Retina (tissue), 1 donor: ENCODE measurements around the gene PROCA1.
"Not testable (repeated sequence)": the region's sequence is repeated elsewhere in the genome, so short reads cannot be mapped to it uniquely, and the experiment has no call there.

Experiments used
- DNase-seq: peaks from one replicate; pipeline ENCODE4 v3.0.0-alpha.2; 2016

The PROCA1 gene

DNA sequence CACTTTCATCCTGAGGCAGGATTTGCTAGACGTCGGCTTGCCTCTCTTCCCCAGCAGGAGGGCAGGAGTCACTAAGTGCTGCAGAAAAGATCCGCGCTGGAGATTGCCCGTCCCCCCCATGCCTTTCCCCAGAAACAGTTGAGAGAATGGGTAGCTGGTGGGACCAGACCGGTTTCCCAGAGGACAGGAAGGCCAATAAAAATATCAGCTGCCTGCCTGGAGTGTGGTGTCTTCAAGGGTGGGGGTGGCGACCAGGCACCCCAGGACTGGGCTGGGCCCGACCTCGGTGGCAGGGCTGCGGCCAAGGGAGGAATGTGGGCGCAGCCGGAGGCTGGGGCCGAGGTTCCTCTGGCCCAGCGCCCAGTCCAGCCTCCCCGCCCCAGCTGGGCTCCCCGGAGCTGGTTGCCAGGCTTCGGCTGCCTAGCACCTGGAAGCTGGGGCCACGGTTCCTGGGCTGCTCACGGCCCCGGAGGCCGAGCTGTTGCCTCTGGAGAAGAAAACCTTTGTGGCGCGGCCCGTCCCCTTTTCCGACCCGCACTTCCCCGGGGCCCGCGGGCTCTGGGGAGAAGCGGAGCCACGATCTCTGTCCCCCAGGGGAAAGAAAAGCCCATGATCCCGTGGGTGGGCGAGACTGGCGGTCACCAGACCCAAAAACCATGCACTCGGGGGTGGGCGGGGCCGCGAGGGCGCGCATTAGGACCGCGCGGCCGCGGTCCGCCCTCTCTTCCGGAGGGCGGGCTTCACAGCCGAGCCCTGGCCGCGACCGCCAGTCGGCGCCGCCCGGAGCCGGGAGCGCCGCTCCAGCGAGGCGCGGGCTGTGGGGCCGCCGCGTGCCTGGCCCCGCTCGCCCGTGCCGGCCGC lies 31.8 kb upstream of the PROCA1 start, which contains the start of gene TRAF4:
TRAF4 (plus strand) TSS at position 769 of the 861 bp plus-strand sequence. CDS start 102 bp downstream, outside the sequence.
- DNase-seq = peak; percentile 94

DNA sequence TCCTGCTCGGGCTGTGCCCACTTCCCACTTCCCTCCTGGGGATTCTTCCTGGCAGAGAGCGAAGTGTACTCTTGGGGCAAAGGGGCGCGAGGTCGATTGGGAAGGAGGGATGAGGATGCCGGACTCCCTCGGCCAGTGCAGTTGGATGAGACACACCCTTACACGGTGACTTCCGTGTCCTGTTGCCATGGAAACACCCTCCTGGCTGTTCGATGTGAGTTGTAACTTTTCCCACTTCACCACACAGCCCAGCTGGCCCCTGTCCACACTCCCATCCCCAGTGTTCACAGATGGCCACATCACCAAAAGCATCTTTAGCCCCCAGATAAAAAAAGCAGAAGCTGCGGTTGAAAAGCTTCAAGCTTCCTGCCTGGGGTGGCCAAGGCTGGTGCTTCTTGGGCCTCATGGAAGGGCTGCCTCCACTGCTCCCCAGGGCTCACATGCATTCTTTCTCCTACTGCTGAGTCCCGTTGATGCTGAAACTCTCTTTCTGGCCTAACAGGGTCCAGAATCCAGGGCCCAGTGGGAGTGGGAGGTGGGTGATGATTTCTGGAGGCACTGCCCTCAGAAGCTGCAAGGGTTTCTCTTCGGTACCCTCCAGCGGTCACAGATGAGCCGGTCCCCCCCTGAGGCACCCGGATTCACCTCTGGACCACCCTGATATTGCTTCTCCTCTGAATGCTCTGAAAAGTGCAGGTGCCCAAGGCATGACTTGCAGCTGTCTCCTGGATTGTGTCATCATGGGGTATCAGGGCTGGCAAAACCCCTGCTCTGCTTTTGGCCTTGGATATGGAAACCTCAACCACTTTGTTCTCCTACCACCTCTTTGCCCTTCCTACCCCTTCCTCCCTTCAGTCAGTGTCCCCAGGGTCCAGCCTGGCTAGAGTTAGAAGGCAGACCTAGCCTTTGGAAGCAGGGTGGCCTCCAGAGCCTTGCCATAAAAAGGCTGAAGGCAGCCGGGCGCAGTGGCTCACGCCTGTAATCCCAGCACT lies 30.0 kb upstream of the PROCA1 start:
- no peak for DNase-seq

DNA sequence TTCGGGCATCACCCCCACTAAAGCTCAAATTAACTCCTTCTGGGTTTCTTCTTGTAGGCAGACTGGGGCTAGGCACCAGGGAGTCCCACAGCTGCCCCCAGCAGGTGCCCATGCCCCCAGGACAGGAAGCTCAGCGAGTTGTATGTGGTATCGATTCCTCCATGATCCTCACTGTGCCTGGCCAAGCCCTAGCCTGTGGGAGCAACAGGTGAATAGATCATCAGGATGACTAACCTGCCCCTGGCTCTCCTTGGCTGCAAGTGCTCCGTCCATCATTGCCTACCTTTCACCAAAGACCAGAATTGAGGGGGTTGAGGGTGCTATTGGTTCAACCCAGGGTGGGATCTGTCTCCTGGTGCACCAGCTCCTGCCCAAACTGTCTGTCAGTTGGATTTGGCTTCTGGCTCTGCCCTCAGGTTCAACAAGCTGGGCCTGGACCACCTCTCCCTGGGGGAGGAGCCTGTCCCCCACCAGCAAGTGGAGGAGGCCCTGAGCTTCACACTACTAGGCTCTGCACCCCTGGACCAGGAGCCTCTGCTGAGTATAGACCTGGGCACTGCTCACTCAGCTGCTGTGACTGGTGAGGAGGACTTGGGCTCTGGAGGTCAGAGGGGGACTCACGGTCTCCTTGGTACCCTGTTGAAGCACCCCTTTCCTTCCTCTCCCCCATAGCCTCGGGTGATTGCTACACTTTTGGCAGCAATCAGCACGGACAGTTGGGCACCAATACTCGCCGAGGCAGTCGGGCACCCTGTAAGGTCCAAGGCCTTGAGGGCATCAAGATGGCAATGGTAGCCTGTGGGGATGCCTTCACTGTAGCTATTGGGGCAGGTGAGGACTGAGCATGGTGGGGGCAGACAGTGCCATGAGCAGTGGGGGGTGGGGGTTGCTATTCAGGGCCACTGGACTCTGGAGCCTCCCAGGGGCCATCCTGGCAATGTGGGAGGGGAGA lies 29.0 kb upstream of the PROCA1 start:
- DNase-seq = no peak

DNA sequence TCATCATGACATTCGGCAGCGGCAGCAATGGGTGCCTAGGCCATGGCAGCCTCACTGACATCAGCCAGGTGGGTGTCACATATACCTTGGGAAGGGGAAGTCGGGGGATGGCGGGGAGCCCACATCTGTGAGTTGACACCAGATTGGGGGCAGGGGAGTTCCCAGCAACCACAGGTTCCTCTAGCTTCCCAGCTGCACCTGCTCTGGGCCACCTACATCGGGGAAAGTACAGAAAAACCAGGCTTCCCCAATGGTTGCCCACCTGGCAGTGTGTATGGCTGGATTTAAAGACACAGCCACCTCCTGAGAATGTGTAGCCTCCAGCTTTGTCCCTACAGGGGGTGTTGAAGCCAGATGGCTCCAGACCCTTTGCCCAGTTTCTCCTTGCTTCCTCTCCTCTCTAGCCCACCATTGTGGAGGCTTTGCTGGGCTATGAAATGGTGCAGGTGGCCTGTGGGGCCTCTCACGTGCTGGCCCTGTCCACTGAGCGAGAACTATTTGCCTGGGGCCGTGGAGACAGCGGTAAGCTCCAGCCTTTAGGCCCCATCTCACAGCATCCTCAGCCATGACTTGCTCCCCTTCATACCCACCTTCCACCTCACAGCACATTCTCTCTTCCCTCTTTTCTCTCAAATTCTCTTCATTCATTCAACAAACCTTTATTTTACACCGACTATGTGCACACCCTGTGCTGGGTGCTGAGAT lies 27.1 kb upstream of the PROCA1 start:
- no peak for DNase-seq

DNA sequence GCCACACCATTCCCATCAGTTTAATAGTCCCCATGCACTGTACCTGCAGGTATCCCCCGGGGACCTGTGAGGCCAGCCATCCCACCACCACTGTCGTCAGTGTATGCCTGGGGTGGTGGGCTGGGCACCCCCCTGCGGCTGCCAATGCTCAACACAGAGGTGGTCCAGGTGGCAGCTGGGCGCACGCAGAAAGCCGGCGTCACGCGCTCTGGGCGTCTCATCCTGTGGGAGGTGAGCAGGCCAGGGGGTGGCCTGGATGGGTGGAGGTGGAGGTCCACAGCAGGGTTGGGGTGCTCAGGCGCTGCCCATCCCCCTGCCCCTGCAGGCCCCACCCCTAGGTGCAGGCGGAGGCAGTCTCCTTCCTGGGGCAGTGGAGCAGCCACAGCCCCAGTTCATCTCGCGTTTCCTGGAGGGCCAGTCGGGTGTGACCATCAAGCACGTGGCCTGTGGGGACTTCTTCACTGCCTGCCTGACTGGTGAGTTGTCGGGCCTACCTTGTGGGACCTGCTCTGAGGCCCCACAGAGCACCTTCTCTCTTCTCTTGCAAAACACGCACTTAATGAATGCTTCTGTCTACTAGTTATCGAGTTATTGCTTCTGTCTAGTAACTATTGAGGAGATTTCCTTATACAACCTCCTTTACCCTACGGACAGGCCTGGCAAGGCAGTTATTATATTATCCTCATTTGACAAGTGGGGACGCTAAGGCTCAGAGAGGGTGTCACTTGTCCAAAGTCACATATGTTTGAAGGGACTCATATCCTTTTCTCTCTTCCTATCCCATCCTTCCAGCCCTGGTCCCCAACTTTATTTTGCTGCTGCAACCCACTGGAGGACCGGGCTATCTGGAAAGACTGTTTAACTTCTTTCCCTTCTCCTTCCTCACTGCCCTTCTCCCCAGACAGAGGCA lies 26.3 kb upstream of the PROCA1 start:
- DNase-seq = no peak

DNA sequence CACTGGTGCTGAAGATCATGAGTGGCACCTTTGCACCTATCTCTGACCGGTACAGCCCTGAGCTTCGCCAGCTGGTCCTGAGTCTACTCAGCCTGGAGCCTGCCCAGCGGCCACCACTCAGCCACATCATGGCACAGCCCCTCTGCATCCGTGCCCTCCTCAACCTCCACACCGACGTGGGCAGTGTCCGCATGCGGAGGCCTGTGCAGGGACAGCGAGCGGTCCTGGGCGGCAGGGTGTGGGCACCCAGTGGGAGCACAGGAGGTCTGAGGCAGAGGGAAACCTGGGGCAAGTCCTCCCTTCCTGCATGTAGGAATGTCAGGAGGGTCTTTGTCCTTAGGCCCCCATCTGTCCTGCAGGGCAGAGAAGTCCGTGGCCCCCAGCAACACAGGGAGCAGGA lies 25.6 kb upstream of the PROCA1 start:
- no peak for DNase-seq

GRCh38 chr17:28735913-28736769 lies 24.5 kb upstream of the PROCA1 start:
- DNase-seq = not testable (repeated sequence)

- no peak for DNase-seq
These were observed 23.6 kb upstream of the PROCA1 start for GRCh38 chr17:28735242-28735722.

GRCh38 chr17:28734712-28735241 lies 23.1 kb upstream of the PROCA1 start:
- DNase-seq = no peak

- no peak for DNase-seq
These were observed 21.7 kb upstream of the PROCA1 start for GRCh38 chr17:28733346-28733745.

DNA sequence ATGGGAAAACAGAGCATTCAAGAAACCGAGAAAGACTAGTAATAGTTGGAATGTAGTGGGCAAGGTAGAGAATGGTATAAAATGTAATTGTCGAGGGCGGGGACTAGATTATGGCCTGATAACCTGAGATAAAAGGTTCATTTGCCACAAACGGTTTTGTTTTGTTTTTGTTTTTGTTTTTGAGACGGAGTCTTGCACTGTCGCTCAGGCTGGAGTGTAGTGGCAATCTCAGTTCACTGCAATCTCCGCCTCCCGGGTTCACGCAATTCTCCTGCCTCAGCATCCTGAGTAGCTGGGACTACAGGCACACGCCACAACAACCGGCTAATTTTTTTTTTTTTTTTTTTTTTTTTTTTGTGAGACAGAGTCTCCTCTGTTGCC lies 18.3 kb upstream of the PROCA1 start:
- no peak for DNase-seq

DNA sequence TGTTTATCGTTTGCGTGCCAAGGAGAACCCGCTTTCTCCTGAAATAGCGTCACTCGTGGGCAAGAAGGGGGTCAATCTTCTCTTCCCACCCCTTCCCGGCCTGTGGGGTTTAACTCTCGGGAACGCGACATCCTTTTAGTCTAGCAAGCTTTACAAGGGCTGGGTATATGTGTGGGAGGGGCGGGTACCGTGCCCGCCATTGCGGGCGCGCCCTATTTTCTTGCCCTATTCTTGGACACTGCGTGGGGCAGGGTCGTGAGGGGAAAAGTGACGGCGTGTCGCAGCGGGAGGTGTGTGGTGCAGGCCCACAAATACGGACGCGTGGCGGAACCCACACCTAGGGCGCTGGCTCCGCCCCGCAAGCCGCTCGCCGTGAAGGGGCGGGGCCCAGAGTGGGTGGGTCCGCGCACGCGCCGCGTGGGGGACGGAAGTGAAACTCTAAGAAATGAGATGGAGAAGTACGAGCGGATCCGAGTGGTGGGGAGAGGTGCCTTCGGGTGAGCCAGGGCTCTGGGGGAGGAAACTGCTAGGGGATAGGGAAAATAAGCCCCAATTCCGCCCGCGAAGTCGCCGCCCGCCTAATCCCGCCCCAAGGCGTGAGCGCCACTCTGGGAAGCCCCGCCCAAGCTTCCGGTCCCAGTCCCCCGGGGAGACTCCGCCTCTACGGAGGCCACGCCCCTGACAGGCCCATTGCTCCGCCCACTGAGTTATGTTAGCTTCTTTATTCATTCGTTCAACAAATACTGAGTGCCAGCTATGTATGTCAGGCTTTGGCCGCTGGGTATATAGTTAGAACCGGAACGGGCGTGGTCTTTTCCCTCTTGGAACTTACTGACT lies 16.9 kb upstream of the PROCA1 start, which contains the start of gene NEK8:
NEK8 (plus strand) TSS at position 425 of the 837 bp plus-strand sequence; CDS start at position 451, 26 bp downstream.
- peak; percentile 97 for DNase-seq

DNA sequence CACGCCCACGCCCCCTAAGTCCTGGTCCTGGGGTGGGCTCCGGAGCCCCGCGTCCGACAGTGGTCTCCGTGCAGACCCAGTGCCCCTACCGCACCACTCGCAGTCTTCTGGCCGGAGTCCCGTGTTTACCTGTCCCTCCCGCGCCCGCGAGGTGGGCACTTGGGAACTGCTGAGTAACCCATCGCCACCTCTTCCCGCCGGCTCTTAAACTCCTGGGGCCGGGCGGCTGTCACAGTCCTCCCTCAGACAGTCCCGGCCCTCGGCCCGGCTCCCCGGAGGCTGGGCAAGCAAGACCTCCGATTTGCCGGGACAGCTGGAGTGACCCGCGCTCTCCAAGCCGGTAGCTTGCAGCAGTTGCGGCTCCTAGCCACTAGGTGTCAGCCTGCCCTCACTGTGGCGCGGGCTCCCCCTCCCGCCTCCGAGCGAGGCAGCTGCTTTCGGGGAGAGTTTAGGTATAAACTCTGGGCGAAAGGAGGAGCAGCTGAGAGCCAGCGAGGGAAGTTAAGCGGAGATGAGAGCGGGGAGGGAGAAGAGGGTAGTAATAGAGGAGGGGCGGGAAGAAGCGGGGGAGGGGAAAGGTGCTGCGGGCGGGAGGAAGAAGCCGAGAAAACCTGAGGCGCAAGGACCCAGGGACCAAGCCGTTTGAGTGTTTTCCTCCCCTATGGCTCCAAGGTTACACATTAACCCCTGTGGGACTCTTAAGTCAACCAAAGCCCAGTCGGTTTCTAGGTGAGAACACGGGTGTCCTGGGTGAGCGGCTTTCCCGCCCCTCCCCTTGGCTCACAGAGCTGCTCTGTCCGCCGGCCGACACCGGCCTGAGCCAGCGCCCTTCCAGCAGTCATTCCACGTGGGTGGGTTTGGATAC lies 15.2 kb upstream of the PROCA1 start:
- DNase-seq = peak; percentile 98

DNA sequence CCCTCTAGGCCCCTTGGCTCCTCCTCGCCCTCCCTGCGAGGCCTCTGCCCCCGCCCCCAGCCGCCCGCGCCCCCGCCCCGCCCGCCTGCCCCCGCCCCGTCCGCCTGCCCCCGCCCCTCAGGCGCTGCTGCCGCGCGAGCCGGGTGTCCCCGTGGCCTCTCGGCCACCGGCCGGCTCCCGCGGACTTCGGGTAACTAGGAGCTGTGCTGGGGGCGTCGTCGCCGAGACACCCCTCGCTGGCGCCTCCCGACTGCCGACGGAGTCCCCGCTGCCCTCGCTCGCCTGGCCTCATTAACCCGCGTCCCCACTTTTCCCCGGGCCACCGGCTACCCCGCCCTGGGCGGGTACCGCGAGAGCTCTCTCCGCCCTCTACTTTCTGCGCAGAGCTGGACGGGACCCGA lies 14.5 kb upstream of the PROCA1 start, which contains the start of gene TLCD1:
TLCD1 (minus strand) TSS at position 8 of the 401 bp plus-strand sequence. CDS start 136 bp downstream, outside the sequence.
- DNase-seq = no peak

- peak; percentile 79 for DNase-seq
These were observed 14.1 kb upstream of the PROCA1 start for GRCh38 chr17:28725660-28726225.

DNA sequence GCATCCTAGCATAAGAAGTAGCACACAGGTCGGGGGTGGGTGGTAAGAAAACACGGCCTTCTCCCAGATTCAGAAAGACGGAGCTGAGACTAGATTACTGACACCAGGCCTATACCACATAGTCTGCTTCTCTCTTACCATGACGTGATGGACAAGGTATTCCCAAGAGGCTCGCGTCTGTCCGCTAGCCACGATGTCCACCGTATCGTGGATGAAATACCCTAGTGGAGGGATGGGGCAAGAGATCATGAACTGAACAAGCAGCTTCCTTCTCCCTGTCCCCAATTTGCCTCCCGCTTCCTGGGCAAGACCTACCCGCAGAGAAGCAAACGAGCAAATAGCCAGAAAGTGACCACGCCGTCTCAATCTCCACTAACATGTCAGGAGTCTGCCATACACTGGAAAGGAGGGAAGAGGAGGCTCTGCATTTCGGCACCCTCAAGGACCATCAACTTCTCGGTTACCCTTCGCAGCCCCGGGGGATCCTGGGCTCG lies 13.5 kb upstream of the PROCA1 start:
- DNase-seq = no peak
